Smooth muscle cell of the pulmonary artery (primary cell): ENCODE data around the gene KRTAP4-1. TPM values are rescaled to one million over a fixed set of nuclear protein-coding genes. Genes with fewer than 3 reads are reported as not detected.

ENCODE experiments used
- total RNA-seq: library from RNA; depleted of rRNA; stranded (reverse); fragments of >200 nt; gene quantifications from 2 replicates; pipeline ENCODE4 v1.2.3, GENCODE V29; 2014

Gene KRTAP4-1
- not detected in 2 replicates for total RNA-seq

DNA sequence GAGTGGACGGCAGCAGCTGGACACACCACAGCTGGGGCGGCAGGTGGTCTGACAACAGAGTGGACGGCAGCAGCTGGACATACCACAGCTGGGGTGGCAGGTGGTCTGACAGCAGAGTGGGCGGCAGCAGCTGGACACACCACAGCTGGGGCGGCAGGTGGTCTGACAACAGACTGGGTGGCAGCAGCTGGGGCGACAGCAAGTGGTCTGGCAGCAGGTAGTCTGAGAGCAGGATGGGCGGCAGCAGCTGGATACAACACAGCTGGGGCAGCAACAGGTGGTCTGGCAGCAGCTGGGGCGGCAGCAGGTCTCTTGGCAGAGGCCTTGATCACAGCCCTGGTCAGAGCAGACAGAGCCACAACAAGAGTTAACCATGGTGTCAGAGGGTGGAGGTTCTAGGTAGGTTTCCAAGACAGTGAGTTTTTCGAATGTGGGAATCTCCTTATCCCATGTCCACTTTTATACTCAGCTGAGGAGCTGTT, at the start of gene KRTAP4-1:
KRTAP4-1 (minus strand) TSS at position 432 of the 482 bp plus-strand sequence; CDS start at position 375, 57 bp downstream.

DNA sequence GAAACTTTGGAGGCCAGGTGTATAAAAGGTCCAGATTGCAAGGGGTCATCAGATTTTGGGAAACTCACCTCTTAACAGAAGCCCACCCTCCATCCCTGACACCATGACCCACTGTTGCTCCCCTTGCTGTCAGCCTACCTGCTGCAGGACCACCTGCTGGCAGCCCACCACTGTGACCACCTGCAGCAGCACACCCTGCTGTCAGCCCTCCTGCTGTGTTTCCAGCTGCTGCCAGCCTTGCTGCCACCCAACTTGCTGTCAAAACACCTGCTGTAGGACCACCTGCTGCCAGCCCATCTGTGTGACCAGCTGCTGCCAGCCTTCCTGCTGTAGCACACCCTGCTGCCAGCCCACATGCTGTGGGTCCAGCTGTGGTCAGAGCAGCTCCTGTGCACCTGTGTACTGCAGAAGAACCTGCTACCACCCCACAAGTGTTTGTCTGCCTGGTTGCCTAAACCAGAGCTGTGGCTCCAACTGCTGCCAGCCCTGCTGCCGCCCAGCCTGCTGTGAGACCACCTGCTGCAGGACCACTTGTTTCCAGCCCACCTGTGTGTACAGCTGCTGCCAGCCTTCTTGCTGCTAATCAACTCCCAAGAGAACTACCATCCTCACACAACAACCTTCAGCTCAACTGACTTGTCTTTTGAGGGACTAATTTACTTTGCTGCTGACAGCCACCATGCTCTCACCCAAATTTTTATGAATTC, 47.8 kb upstream of the KRTAP4-1 start, which contains the start of gene KRTAP9-3:
KRTAP9-3 (plus strand) TSS at position 51 of the 707 bp plus-strand sequence; CDS start at position 104, 53 bp downstream.

GRCh38 chr17:41226598-41227095, 41.9 kb upstream of the KRTAP4-1 start, which contains the start of gene KRTAP9-2:
Gene KRTAP9-2 (plus strand): TSS chr17:41226648. CDS start chr17:41226655, 7 bp downstream.

GRCh38 chr17:41189837-41190318, 5.2 kb upstream of the KRTAP4-1 start, which contains the start of gene KRTAP9-1:
Gene KRTAP9-1 (plus strand): TSS chr17:41189887. CDS start chr17:41189887, 0 bp downstream.

GRCh38 chr17:41177727-41178271, 6.9 kb downstream of the KRTAP4-1 start, which contains the start of gene KRTAP4-2:
Gene KRTAP4-2 (minus strand): TSS chr17:41178221. CDS start chr17:41178164, 57 bp downstream.

GRCh38 chr17:41168121-41168520, 16.6 kb downstream of the KRTAP4-1 start, which contains the start of gene KRTAP4-3:
Gene KRTAP4-3 (minus strand): TSS chr17:41168221. CDS start chr17:41168172, 49 bp downstream.

GRCh38 chr17:41160648-41161047, 24.1 kb downstream of the KRTAP4-1 start, which contains the start of gene KRTAP4-4:
Gene KRTAP4-4 (minus strand): TSS chr17:41160748. CDS start chr17:41160691, 57 bp downstream.

DNA sequence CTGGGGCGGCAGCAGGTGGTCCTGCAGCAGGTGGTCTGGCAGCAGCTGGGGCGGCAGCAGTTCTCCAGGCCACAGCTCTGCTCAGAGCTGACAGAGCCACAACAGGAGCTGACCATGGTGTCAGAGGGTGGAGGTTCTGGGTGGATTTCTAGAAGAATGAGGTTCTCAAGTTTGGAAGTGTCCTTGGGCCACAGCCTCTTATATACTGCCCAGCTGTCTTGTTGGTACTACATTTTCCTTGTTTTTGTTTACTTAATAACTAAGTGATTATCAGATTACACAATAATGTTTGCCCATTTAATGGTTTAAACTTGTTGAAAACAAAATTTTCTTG, 35.1 kb downstream of the KRTAP4-1 start, which contains the start of gene KRTAP4-5:
KRTAP4-5 (minus strand) TSS at position 174 of the 334 bp plus-strand sequence; CDS start at position 116, 58 bp downstream.

GRCh38 chr17:41140360-41141131, 44.2 kb downstream of the KRTAP4-1 start, which contains the start of gene KRTAP4-6:
Gene KRTAP4-6 (minus strand): TSS chr17:41140544. CDS start chr17:41140487, 57 bp downstream.

Other genes with a start within 250 kb of the KRTAP4-1 start
- not detected in 2 replicates for gene KRT23, start 247.3 kb downstream of the KRTAP4-1 start, total RNA-seq
- gene KRT39, start 218.0 kb downstream of the KRTAP4-1 start, total RNA-seq: not detected in 2 replicates
- gene KRT40, start 200.6 kb downstream of the KRTAP4-1 start, total RNA-seq: not detected in 2 replicates
- gene KRTAP3-3, start 190.7 kb downstream of the KRTAP4-1 start, total RNA-seq: not detected in 2 replicates
- not detected in 2 replicates for gene KRTAP3-2, start 185.0 kb downstream of the KRTAP4-1 start, total RNA-seq
- gene KRTAP3-1, start 175.8 kb downstream of the KRTAP4-1 start, total RNA-seq: not detected in 2 replicates
- 0.72 and 1.6 TPM in 2 replicates for gene KRTAP1-5, start 157.7 kb downstream of the KRTAP4-1 start, total RNA-seq
- gene KRTAP1-4, start 154.7 kb downstream of the KRTAP4-1 start, total RNA-seq: not detected in 2 replicates
- not detected in 2 replicates for gene KRTAP1-3, start 150.0 kb downstream of the KRTAP4-1 start, total RNA-seq
- not detected in 2 replicates for gene KRTAP1-1, start 143.5 kb downstream of the KRTAP4-1 start, total RNA-seq
- not detected in 2 replicates for gene KRTAP2-1, start 137.6 kb downstream of the KRTAP4-1 start, total RNA-seq
- not detected in 2 replicates for gene KRTAP2-2, start 129.7 kb downstream of the KRTAP4-1 start, total RNA-seq
- gene KRTAP2-3, start 124.8 kb downstream of the KRTAP4-1 start, total RNA-seq: 0.56 TPM in 1 of 2 replicates, not detected in the other
- gene KRTAP2-4, start 119.0 kb downstream of the KRTAP4-1 start, total RNA-seq: not detected in 2 replicates
- gene KRTAP4-7, start 100.8 kb downstream of the KRTAP4-1 start, total RNA-seq: not detected in 2 replicates
- gene KRTAP4-8, start 86.8 kb downstream of the KRTAP4-1 start, total RNA-seq: not detected in 2 replicates
- gene KRTAP4-16, start 82.7 kb downstream of the KRTAP4-1 start, total RNA-seq: not detected in 2 replicates
- gene KRTAP4-9, start 79.5 kb downstream of the KRTAP4-1 start, total RNA-seq: not detected in 2 replicates
- gene KRTAP4-11, start 66.5 kb downstream of the KRTAP4-1 start, total RNA-seq: not detected in 2 replicates
- gene KRTAP4-12, start 60.7 kb downstream of the KRTAP4-1 start, total RNA-seq: not detected in 2 replicates
- gene KRTAP4-6, start 44.4 kb downstream of the KRTAP4-1 start, total RNA-seq: not detected in 2 replicates
- gene KRTAP4-5, start 35.1 kb downstream of the KRTAP4-1 start, total RNA-seq: not detected in 2 replicates
- gene KRTAP4-4, start 24.2 kb downstream of the KRTAP4-1 start, total RNA-seq: not detected in 2 replicates
- gene KRTAP4-3, start 16.7 kb downstream of the KRTAP4-1 start, total RNA-seq: not detected in 2 replicates
- not detected in 2 replicates for gene KRTAP4-2, start 6.7 kb downstream of the KRTAP4-1 start, total RNA-seq
- not detected in 2 replicates for gene KRTAP9-1, start 5.0 kb upstream of the KRTAP4-1 start, total RNA-seq
- not detected in 2 replicates for gene KRTAP9-2, start 41.7 kb upstream of the KRTAP4-1 start, total RNA-seq
- not detected in 2 replicates for gene KRTAP9-3, start 47.5 kb upstream of the KRTAP4-1 start, total RNA-seq
- gene KRTAP9-8, start 53.1 kb upstream of the KRTAP4-1 start, total RNA-seq: not detected in 2 replicates
- gene KRTAP9-4, start 64.8 kb upstream of the KRTAP4-1 start, total RNA-seq: not detected in 2 replicates
- gene KRTAP9-9, start 70.5 kb upstream of the KRTAP4-1 start, total RNA-seq: not detected in 2 replicates
- not detected in 2 replicates for gene KRTAP9-6, start 80.5 kb upstream of the KRTAP4-1 start, total RNA-seq
- not detected in 2 replicates for gene KRTAP9-7, start 90.8 kb upstream of the KRTAP4-1 start, total RNA-seq
- not detected in 2 replicates for gene KRTAP29-1, start 117.9 kb upstream of the KRTAP4-1 start, total RNA-seq
- not detected in 2 replicates for gene KRTAP16-1, start 124.4 kb upstream of the KRTAP4-1 start, total RNA-seq
- gene KRTAP17-1, start 130.8 kb upstream of the KRTAP4-1 start, total RNA-seq: not detected in 2 replicates
- gene KRT33A, start 165.9 kb upstream of the KRTAP4-1 start, total RNA-seq: not detected in 2 replicates
- gene KRT33B, start 184.9 kb upstream of the KRTAP4-1 start, total RNA-seq: not detected in 2 replicates
- gene KRT34, start 197.4 kb upstream of the KRTAP4-1 start, total RNA-seq: 0.20 and 0.46 TPM in 2 replicates
- gene KRT31, start 212.7 kb upstream of the KRTAP4-1 start, total RNA-seq: not detected in 2 replicates
- not detected in 2 replicates for gene KRT37, start 239.7 kb upstream of the KRTAP4-1 start, total RNA-seq